Upper lobe of right lung (tissue), 1 donor: ENCODE measurements around the gene ZDHHC1. TPM values are rescaled to one million over a fixed set of nuclear protein-coding genes. Genes with fewer than 3 reads are reported as not detected.

Source experiments
- ATAC-seq: fragments of 200-7000 bp; cut with Tn5 transposase; one replicate; pipeline ENCODE4 v1.9.1; 2020; ENCODE audit warnings: mild to moderate bottlenecking, moderate library complexity
- DNase-seq: peaks from one replicate; pipeline ENCODE4 v3.0.0-alpha.2; 2020
- H3K27ac ChIP-seq: fragments of 200-600 bp; one replicate; pipeline ENCODE4 v1.8.0; 2022
- H3K27me3 ChIP-seq: fragments of 200-600 bp; one replicate; pipeline ENCODE4 v1.8.0; 2022; ENCODE audit warnings: mild to moderate bottlenecking
- H3K36me3 ChIP-seq: fragments of 200-600 bp; one replicate; pipeline ENCODE4 v1.8.0; 2022
- H3K4me1 ChIP-seq: fragments of 200-600 bp; one replicate; pipeline ENCODE4 v1.8.0; 2022
- H3K4me3 ChIP-seq: fragments of 200-600 bp; one replicate; pipeline ENCODE4 v1.8.0; 2022; ENCODE audit warnings: mild to moderate bottlenecking
- H3K9me3 ChIP-seq: fragments of 200-600 bp; one replicate; pipeline ENCODE4 v1.8.0; 2022
- intact Hi-C: fragments of 100-400 bp; cut with DNase I; formaldehyde crosslinking; loops from one replicate; pipeline ENCODE4 v1.11.0; 2022
- total RNA-seq: library from RNA; stranded (reverse); fragmentation: NEBNext Ultra II Directional; extraction: Animal tissue kit (Norgen Biotek cat#: 25700); gene quantifications from one replicate; pipeline ENCODE4 v1.2.1, GENCODE V29; 2021
- TF ChIP-seq, protein P1 (sequence below): fragments of 200-600 bp; IDR thresholded peaks from one replicate; pipeline ENCODE4 v1.8.0; 2022; ENCODE audit warnings: antibody characterized with exemption
- donor health status: DM: no; HTN: yes; CAD: no; lungs with severe emphysema.

ZDHHC1 gene
- total RNA-seq, 1 donor from 2014 or later = 11.1 TPM

DNA sequence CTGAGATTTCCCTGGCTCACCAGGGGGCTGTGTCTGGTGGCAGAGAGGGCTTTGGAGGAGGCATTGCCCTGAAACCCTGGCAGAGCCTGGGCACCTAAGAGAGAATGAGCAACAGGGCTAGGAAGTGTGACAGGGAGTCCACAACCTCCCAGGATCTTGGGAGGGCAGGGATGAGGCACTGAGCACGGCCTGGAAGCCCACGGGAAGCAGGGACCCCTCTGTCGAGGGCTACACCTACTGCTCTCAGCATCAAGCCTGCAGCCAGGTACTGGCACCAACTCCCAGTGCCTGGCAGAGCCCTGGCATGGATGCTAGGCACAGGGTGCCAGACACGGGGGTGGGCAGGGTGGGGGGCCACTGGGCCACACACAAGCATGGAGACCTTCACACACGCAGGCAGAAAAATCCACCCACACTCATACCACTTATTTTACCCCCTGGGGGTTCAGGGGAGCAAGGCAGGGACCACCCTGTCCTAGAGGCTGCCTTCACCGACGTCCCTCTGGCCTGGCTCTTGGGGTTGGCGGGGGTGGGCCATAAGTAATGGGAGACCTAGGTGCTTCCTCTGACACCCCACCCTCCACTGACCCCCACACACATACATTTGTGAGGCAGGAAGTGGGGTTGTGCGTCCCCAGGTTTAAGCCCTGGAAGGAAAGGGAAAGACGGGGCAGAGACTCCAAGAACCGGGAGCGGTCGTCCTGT is 13.7 kb upstream of the ZDHHC1 start:
- intact Hi-C loops = no loop called here
- peaks cover 1% of the 10 kb centered on the region for H3K27me3 ChIP-seq
- ATAC-seq = no peak

DNA sequence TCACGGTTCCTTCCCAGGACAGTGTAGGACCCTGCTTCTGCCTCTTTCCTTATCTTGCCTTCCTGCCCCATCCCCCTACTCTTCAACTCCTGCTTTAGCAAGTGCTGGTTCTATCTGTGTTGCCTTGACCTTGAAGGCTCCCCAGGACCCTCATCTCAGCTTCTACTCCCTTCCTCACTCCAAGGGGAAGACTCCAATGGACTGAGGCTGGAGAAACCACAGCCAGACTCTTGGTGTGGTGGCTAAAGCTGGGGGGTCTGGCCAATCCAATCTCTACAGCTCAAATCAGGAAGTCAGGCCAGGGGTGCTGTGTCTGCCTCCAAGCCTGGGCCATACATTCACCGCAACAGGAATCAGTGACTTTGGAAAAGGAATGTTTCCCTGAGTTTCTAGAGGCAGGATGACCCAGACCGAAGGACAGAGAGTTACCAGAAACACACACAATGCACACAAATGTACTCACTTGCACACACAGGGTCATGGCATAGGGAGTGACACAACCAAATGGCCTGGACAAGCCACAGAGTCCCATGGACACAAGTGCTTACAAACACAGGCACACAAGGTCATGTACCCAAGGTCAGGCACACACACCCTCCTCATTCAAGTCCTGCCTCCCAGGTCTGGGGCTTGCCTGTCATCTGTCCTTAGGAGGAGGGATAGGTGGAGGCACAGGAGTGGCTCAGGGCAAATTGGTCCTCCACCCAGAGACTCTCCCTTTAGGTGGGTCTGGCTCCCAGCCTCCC is 12.9 kb upstream of the ZDHHC1 start:
- H3K27me3 ChIP-seq = peaks cover 6% of the 10 kb centered on the region
- intact Hi-C loops = no loop called here

More for the DNA sequence above, 13.7 kb upstream of the ZDHHC1 start:
- Histone ChIP-seq H3K9me3 (no peaks in the 10 kb centered on the region), H3K4me3 (peak overlapping the region; percentile 50), H3K27ac (no peak overlapping the region), H3K4me1 (peaks cover 22% of the 10 kb centered on the region), H3K36me3 (no peaks in the 10 kb centered on the region)
- DNase-seq = no peak
- TF ChIP-seq, protein P1, sequence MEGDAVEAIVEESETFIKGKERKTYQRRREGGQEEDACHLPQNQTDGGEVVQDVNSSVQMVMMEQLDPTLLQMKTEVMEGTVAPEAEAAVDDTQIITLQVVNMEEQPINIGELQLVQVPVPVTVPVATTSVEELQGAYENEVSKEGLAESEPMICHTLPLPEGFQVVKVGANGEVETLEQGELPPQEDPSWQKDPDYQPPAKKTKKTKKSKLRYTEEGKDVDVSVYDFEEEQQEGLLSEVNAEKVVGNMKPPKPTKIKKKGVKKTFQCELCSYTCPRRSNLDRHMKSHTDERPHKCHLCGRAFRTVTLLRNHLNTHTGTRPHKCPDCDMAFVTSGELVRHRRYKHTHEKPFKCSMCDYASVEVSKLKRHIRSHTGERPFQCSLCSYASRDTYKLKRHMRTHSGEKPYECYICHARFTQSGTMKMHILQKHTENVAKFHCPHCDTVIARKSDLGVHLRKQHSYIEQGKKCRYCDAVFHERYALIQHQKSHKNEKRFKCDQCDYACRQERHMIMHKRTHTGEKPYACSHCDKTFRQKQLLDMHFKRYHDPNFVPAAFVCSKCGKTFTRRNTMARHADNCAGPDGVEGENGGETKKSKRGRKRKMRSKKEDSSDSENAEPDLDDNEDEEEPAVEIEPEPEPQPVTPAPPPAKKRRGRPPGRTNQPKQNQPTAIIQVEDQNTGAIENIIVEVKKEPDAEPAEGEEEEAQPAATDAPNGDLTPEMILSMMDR = no peak

DNA sequence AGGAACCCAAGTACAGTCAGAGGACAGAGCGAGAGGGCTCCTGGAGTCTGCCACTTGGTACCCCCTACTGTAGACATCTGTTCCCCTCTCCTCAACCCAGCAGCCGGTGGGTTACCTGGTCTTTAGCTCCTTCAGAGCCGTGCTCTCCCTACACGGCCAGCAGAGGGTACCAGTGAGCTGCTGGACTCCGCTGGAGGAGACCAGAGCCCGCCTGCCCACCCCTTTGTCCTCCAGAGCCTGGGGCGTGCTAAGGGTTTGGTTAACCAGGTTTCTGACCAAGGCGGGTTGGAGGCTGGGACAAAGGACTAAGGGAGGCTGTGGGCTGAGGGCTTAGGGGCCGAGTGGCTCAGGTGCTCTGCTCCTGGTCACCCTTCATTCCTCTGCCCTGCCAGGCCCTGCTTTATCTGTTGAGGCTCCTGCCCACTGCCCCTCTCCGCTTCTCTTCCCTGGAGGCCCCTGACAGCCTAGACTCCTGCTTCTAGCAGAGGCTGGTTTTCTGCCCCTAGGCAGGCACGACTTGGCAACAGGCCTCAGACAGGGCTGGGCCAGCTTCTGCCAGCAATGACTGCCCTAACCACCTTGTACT is 12.0 kb upstream of the ZDHHC1 start:
- TF ChIP-seq, protein P1 = peak; percentile 90
- DNase-seq = peak; percentile 85
- peaks cover 29% of the 10 kb centered on the region for H3K4me1 ChIP-seq
- peaks cover 6% of the 10 kb centered on the region for H3K27me3 ChIP-seq
- H3K9me3 ChIP-seq = no peaks in the 10 kb centered on the region
- ATAC-seq = peak; percentile 77
- intact Hi-C loops = no loop called here
- no peaks in the 10 kb centered on the region for H3K36me3 ChIP-seq
- no peak overlapping the region for H3K27ac ChIP-seq
- no peak overlapping the region for H3K4me3 ChIP-seq

More for the DNA sequence above, 12.9 kb upstream of the ZDHHC1 start:
- DNase-seq (no peak), ATAC-seq (no peak)
- H3K4me1 ChIP-seq = peaks cover 29% of the 10 kb centered on the region
- no peaks in the 10 kb centered on the region for H3K36me3 ChIP-seq
- no peaks in the 10 kb centered on the region for H3K9me3 ChIP-seq
- TF ChIP-seq, protein P1 = no peak
- H3K27ac ChIP-seq = no peak overlapping the region
- H3K4me3 ChIP-seq = no peak overlapping the region

DNA sequence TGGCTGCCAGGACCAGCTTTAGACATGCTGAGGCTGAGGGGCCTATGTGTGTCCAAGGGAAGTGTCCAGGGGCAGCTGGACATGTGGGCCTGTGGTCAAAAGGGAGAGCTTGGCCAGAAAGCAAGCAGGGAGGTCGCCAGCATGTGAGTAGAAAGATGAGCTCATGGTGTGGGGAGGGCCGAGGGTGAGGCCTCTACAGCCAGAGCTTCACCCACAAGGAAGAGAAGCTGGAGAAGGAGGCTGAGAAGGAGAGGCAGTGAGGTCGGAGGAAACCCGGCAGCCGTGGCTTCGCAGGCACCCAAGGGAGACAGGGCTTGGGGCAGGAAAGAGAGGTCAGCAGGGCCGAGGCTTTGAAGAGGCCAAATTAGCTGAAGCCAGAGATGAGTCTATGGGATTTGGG is 10.7 kb upstream of the ZDHHC1 start:
- Histone ChIP-seq H3K4me1 (peaks cover 25% of the 10 kb centered on the region), H3K36me3 (no peaks in the 10 kb centered on the region), H3K4me3 (no peak overlapping the region), H3K9me3 (no peaks in the 10 kb centered on the region), H3K27me3 (peaks cover 6% of the 10 kb centered on the region), H3K27ac (no peak overlapping the region)
- TF ChIP-seq, protein P1 = no peak
- no peak for DNase-seq
- ATAC-seq = no peak
- intact Hi-C loops = no loop called here

DNA sequence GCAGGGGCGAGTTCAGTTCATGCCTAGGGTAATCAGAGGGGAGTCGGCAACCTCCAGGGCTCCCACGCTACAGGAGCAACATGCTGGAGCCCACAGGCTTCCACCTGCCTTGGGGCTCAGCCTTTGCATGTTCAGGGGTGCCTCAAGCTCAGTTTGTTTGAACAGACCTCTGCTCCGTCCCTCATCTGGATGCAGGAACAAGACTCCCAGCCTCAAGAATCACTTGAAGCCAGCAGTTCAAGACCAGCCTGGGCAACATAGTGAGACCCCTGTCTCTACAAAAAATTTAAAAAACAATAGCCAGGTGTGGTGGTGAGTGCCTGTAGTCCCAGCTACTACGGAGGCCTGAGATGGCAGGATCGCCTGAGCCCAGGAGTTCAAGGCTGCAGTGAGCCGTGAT is 9.7 kb upstream of the ZDHHC1 start:
- Histone ChIP-seq H3K9me3 (no peaks in the 10 kb centered on the region), H3K27ac (no peak overlapping the region), H3K36me3 (no peaks in the 10 kb centered on the region), H3K4me3 (no peak overlapping the region), H3K4me1 (peaks cover 19% of the 10 kb centered on the region), H3K27me3 (peaks cover 6% of the 10 kb centered on the region)
- ATAC-seq (no peak), DNase-seq (no peak)
- intact Hi-C loops = no loop called here
- TF ChIP-seq, protein P1 = no peak
